Vagina (tissue), 2 donors: ENCODE measurements around the gene CHST11.

Experiments
- POLR2A ChIP-seq, 2 donors: fragments of 450-650 bp; IDR thresholded peaks; one replicate each; pipeline ENCODE4 v1.6.1; 2017; ENCODE audit warnings: antibody characterized with exemption in 2 of 2, mild to moderate bottlenecking in 2 of 2, moderate library complexity in 2 of 2
- POLR2AphosphoS5 ChIP-seq, 2 donors: sonication (generic); formaldehyde crosslinking; IDR thresholded peaks; one replicate each; pipeline ENCODE4 v1.9.0; 2017; ENCODE audit warnings: antibody characterized with exemption in 2 of 2, mild to moderate bottlenecking in 2 of 2, low read depth in 1 of 2; ENCODE audit not compliant: insufficient read depth in 1 of 2
- TF ChIP-seq, protein P1 (sequence below), 3 experiments: fragments of 450-650 bp in 2 of 3; fragments of 200-600 bp in 1 of 3; sonication (generic) in 1 of 3; IDR thresholded peaks; one replicate each; pipeline ENCODE4 v1.5.1; 2017 to 2019; ENCODE audit warnings: antibody characterized with exemption in 3 of 3, mild to moderate bottlenecking in 2 of 3, moderate library complexity in 2 of 3

DNA sequence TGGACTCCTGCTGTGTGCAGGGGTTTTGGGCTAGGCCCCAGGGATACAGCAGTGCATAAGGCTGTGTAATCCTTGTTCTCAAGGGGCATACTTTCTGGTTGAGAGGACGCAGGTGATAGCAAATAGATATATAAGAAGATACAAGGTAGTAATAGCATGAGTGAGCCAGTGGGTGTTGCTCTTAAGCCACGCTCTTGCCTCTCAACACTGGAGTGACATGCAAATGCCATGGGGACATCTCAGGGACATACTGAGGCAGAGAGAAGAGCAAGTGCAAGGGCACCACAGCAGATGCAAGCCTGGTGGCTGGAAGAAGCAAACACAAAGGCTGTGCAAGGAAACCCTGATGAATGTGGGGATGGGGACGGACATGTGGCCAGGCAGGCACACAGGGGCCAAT is 223.3 kb downstream of the CHST11 start:
- TF ChIP-seq POLR2A (IDR thresholded peaks at IDR 0.05), result no peak
- TF ChIP-seq, protein P1, sequence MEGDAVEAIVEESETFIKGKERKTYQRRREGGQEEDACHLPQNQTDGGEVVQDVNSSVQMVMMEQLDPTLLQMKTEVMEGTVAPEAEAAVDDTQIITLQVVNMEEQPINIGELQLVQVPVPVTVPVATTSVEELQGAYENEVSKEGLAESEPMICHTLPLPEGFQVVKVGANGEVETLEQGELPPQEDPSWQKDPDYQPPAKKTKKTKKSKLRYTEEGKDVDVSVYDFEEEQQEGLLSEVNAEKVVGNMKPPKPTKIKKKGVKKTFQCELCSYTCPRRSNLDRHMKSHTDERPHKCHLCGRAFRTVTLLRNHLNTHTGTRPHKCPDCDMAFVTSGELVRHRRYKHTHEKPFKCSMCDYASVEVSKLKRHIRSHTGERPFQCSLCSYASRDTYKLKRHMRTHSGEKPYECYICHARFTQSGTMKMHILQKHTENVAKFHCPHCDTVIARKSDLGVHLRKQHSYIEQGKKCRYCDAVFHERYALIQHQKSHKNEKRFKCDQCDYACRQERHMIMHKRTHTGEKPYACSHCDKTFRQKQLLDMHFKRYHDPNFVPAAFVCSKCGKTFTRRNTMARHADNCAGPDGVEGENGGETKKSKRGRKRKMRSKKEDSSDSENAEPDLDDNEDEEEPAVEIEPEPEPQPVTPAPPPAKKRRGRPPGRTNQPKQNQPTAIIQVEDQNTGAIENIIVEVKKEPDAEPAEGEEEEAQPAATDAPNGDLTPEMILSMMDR (IDR thresholded peaks at IDR 0.05), result no peak
- TF ChIP-seq POLR2AphosphoS5 (IDR thresholded peaks at IDR 0.05; ENCODE audit: insufficient read depth in 1 of 2, low read depth in 1 of 2), result no peak
